Fibroblast of gingiva (primary cell): ENCODE measurements around the gene RNF14.

Experiments
- DNase-seq: peaks from one replicate; pipeline ENCODE4 v3.0.0-alpha.2; 2011; ENCODE audit warnings: low read depth

Gene RNF14

GRCh38 chr5:141978389-141978788 lies 9.5 kb downstream of the RNF14 start:
- no peak for DNase-seq

GRCh38 chr5:141982626-141983025 lies 13.7 kb downstream of the RNF14 start:
- DNase-seq, result no peak

GRCh38 chr5:141986072-141986471 lies 17.2 kb downstream of the RNF14 start:
- DNase-seq, result peak; percentile 22

GRCh38 chr5:141989720-141990119 lies 20.8 kb downstream of the RNF14 start:
- no peak for DNase-seq

- peak; percentile 29 for DNase-seq
Measured at GRCh38 chr5:141992349-141992963, 23.6 kb downstream of the RNF14 start.

GRCh38 chr5:141994511-141995136 lies 25.7 kb downstream of the RNF14 start:
- DNase-seq, result no peak

GRCh38 chr5:141995656-141996055 lies 26.8 kb downstream of the RNF14 start:
- no peak for DNase-seq

- DNase-seq, result no peak
Measured at GRCh38 chr5:141997358-141997960, 28.6 kb downstream of the RNF14 start.

- no peak for DNase-seq
Measured at GRCh38 chr5:142000173-142000572, 31.3 kb downstream of the RNF14 start.

GRCh38 chr5:142000704-142001484 lies 32.0 kb downstream of the RNF14 start:
- DNase-seq, result no peak

- DNase-seq, result no peak
Measured at GRCh38 chr5:142003266-142003800, 34.4 kb downstream of the RNF14 start.

GRCh38 chr5:142006363-142007236 lies 37.7 kb downstream of the RNF14 start:
- DNase-seq, result no peak

- DNase-seq, result no peak
Measured at GRCh38 chr5:142007237-142007544, 38.3 kb downstream of the RNF14 start.

- DNase-seq, result no peak
Measured at GRCh38 chr5:142008813-142009212, 39.9 kb downstream of the RNF14 start.

GRCh38 chr5:142009886-142010285 lies 41.0 kb downstream of the RNF14 start:
- DNase-seq, result no peak

- DNase-seq, result no peak
Measured at GRCh38 chr5:142011572-142012185, 42.8 kb downstream of the RNF14 start.

- DNase-seq, result no peak
Measured at GRCh38 chr5:142012186-142012785, 43.4 kb downstream of the RNF14 start.

GRCh38 chr5:142012792-142013388 lies 44.0 kb downstream of the RNF14 start, which contains the start of gene GNPDA1:
Gene GNPDA1 (minus strand): TSS chr5:142013027. CDS start chr5:142012035, 992 bp downstream.
- DNase-seq, result peak; percentile 74

- peak; percentile 58 for DNase-seq
Measured at GRCh38 chr5:142013734-142014521, 45.0 kb downstream of the RNF14 start.
